SU-DHL-6 (cell line): ENCODE measurements around the gene TAF6L.

ENCODE experiments used
- H2AFZ ChIP-seq: fragments of 200-600 bp; sonication (generic); 2 replicates; pipeline ENCODE4 v1.6.1; 2014; ENCODE audit warnings: low read depth, mild to moderate bottlenecking, moderate library complexity, mixed read lengths, antibody characterized with exemption, low read length; ENCODE audit not compliant: severe bottlenecking
- H3F3A ChIP-seq: fragments of 200-600 bp; shearing (Covaris generic); 2 replicates; pipeline ENCODE4 v1.6.0; 2016; ENCODE audit warnings: antibody characterized with exemption, mild to moderate bottlenecking; ENCODE audit not compliant: insufficient read depth
- H3K27ac ChIP-seq: fragments of 200-600 bp; sonication (generic); 2 replicates; pipeline ENCODE4 v1.5.1; 2016; ENCODE audit warnings: low read depth, mild to moderate bottlenecking, low read length, moderate library complexity, mixed read lengths
- H3K27me3 ChIP-seq: fragments of 200-600 bp; sonication (generic), shearing (Covaris generic); 2 replicates; pipeline ENCODE4 v1.6.0; 2014; ENCODE audit warnings: mild to moderate bottlenecking, low read length
- H3K36me3 ChIP-seq: fragments of 200-600 bp; sonication (generic); 2 replicates; pipeline ENCODE4 v1.6.1; 2014; ENCODE audit warnings: mild to moderate bottlenecking, low read length, mixed read lengths
- H3K4me2 ChIP-seq: fragments of 300-600, 200-600 bp; shearing (Covaris generic), sonication (generic); 2 replicates; pipeline ENCODE4 v1.6.0; 2014; ENCODE audit warnings: low read length, low read depth, mild to moderate bottlenecking; ENCODE audit not compliant: poor library complexity, severe bottlenecking
- H3K4me3 ChIP-seq: fragments of 200-600 bp; sonication (generic); 2 replicates; pipeline ENCODE4 v1.5.1; 2014; ENCODE audit warnings: antibody characterized with exemption, low read length, mild to moderate bottlenecking, mixed read lengths; ENCODE audit not compliant: insufficient read depth, poor library complexity, severe bottlenecking
- H3K79me2 ChIP-seq: fragments of 200-600 bp; sonication (generic); 2 replicates; pipeline ENCODE4 v1.6.1; 2014; ENCODE audit warnings: mild to moderate bottlenecking, low read length, moderate library complexity; ENCODE audit not compliant: insufficient read depth
- H3K9ac ChIP-seq: fragments of 200-600 bp; sonication (generic); 2 replicates; pipeline ENCODE4 v1.7.0; 2014; ENCODE audit warnings: mild to moderate bottlenecking, low read length
- H3K9me2 ChIP-seq: fragments of 200-600 bp; sonication (generic); replicated peaks from 2 replicates; pipeline ENCODE4 v1.6.1; 2014; ENCODE audit warnings: low read length; ENCODE audit not compliant: insufficient read depth
- H3K9me3 ChIP-seq: fragments of 200-600 bp; sonication (generic); 2 replicates; pipeline ENCODE4 v1.6.1; 2014; ENCODE audit warnings: low read length, mixed read lengths; ENCODE audit not compliant: insufficient read depth
- H4K20me1 ChIP-seq: fragments of 200-600 bp; sonication (generic); 2 replicates; pipeline ENCODE4 v1.6.1; 2014; ENCODE audit warnings: low read depth, mild to moderate bottlenecking, antibody characterized with exemption, low read length, moderate library complexity, mixed read lengths
- EZH2phosphoT487 ChIP-seq: fragments of 200-600 bp; sonication (generic), shearing (Covaris generic); conservative IDR thresholded peaks from 2 replicates; pipeline ENCODE4 v1.6.1; 2018; ENCODE audit warnings: mild to moderate bottlenecking, antibody characterized with exemption, low read length, moderate library complexity, mixed read lengths
- TF ChIP-seq, protein P1 (sequence below): fragments of 200-600 bp; sonication (generic); IDR thresholded peaks from one replicate; pipeline ENCODE4 v1.5.1; 2017; ENCODE audit warnings: antibody characterized with exemption, mild to moderate bottlenecking, low read length, moderate library complexity; ENCODE audit not compliant: insufficient read depth, poor library complexity, severe bottlenecking

TAF6L gene

DNA sequence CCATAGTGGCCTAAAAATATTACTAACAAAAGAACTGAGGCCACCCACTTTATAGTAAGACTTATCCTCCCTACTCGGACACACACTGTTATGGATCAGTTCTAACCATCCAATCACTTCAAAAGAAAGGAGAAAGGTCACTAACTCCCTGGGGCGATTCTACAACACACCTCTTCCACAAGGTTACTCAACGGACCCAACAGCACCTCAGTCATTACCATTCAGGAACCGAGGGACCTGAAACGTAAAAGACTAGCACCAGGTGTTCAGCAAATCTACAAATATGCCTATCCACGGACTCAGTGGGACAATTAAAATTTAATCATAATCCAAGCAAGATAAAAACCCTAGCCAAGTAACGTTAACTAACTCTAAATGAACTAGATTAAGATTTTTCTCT, 45.5 kb upstream of the TAF6L start:
- peak overlapping the region; percentile 79 for H3K4me2 ChIP-seq
- H3K9me2 ChIP-seq, result no peaks in the 10 kb centered on the region
- H3K36me3 ChIP-seq, result peaks cover 41% of the 10 kb centered on the region
- no peaks in the 10 kb centered on the region for H3K9me3 ChIP-seq
- H4K20me1 ChIP-seq, result peaks cover 22% of the 10 kb centered on the region
- H2AFZ ChIP-seq, result no peak overlapping the region
- TF ChIP-seq, protein P1, sequence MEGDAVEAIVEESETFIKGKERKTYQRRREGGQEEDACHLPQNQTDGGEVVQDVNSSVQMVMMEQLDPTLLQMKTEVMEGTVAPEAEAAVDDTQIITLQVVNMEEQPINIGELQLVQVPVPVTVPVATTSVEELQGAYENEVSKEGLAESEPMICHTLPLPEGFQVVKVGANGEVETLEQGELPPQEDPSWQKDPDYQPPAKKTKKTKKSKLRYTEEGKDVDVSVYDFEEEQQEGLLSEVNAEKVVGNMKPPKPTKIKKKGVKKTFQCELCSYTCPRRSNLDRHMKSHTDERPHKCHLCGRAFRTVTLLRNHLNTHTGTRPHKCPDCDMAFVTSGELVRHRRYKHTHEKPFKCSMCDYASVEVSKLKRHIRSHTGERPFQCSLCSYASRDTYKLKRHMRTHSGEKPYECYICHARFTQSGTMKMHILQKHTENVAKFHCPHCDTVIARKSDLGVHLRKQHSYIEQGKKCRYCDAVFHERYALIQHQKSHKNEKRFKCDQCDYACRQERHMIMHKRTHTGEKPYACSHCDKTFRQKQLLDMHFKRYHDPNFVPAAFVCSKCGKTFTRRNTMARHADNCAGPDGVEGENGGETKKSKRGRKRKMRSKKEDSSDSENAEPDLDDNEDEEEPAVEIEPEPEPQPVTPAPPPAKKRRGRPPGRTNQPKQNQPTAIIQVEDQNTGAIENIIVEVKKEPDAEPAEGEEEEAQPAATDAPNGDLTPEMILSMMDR, result no peak
- no peak for TF ChIP-seq EZH2phosphoT487
- peak overlapping the region; percentile 94; the same call in 1 of the 2 replicates for H3K27ac ChIP-seq
- peaks cover 76% of the 10 kb centered on the region for H3K79me2 ChIP-seq
- peak overlapping the region; percentile 77 for H3K4me3 ChIP-seq
- no peaks in the 10 kb centered on the region for H3K27me3 ChIP-seq
- H3K9ac ChIP-seq, result peak overlapping the region; percentile 82
- peaks cover 16% of the 10 kb centered on the region for H3F3A ChIP-seq

GRCh38 chr11:62726156-62726914, 44.9 kb upstream of the TAF6L start:
- peak overlapping the region; percentile 82 for H3K9ac ChIP-seq
- no peaks in the 10 kb centered on the region for H3K9me3 ChIP-seq
- H3F3A ChIP-seq, result peaks cover 16% of the 10 kb centered on the region
- H3K4me3 ChIP-seq, result peak overlapping the region; percentile 77
- H3K27ac ChIP-seq, result peak overlapping the region; percentile 94
- no peaks in the 10 kb centered on the region for H3K9me2 ChIP-seq
- TF ChIP-seq, protein P1, result no peak
- no peak for TF ChIP-seq EZH2phosphoT487
- no peak overlapping the region for H2AFZ ChIP-seq
- H3K27me3 ChIP-seq, result no peaks in the 10 kb centered on the region
- H3K36me3 ChIP-seq, result peaks cover 36% of the 10 kb centered on the region
- peaks cover 22% of the 10 kb centered on the region for H4K20me1 ChIP-seq
- peaks cover 75% of the 10 kb centered on the region for H3K79me2 ChIP-seq
- H3K4me2 ChIP-seq, result peak overlapping the region; percentile 79

DNA sequence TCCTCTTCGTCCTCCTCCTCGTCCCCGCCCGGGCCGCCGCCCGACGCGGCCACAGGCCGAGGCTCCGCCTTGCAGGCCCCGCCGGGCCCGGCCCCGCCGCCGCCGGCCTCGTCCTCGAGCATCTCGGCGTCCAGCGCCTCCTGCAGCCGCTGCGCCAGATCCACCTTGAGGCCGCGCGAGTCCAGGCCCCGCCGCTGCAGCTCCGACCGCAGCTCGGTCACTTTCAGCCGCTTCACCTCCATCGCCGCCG, 44.4 kb upstream of the TAF6L start:
- H3K79me2 ChIP-seq, result peaks cover 75% of the 10 kb centered on the region
- H3K36me3 ChIP-seq, result peaks cover 31% of the 10 kb centered on the region
- H3K4me3 ChIP-seq, result peak overlapping the region; percentile 77
- H2AFZ ChIP-seq, result no peak overlapping the region
- H4K20me1 ChIP-seq, result peaks cover 22% of the 10 kb centered on the region
- TF ChIP-seq, protein P1, result no peak
- no peak for TF ChIP-seq EZH2phosphoT487
- no peaks in the 10 kb centered on the region for H3K9me3 ChIP-seq
- no peaks in the 10 kb centered on the region for H3K27me3 ChIP-seq
- peak overlapping the region; percentile 79 for H3K4me2 ChIP-seq
- peaks cover 16% of the 10 kb centered on the region for H3F3A ChIP-seq
- peak overlapping the region; percentile 94 for H3K27ac ChIP-seq
- peak overlapping the region; percentile 82 for H3K9ac ChIP-seq
- H3K9me2 ChIP-seq, result no peaks in the 10 kb centered on the region
